22Rv1 (cell line): Measurements from ENCODE around the gene PCSK5.

Experiments
- CTCF ChIP-seq: fragments of 450-650 bp; IDR thresholded peaks from 2 replicates; pipeline ENCODE4 v1.5.1; 2017; ENCODE audit warnings: mild to moderate bottlenecking
- ZFX ChIP-seq: fragments of 450-650 bp; IDR thresholded peaks from 2 replicates; pipeline ENCODE4 v1.6.1; 2017; ENCODE audit warnings: antibody characterized with exemption, borderline replicate concordance

DNA sequence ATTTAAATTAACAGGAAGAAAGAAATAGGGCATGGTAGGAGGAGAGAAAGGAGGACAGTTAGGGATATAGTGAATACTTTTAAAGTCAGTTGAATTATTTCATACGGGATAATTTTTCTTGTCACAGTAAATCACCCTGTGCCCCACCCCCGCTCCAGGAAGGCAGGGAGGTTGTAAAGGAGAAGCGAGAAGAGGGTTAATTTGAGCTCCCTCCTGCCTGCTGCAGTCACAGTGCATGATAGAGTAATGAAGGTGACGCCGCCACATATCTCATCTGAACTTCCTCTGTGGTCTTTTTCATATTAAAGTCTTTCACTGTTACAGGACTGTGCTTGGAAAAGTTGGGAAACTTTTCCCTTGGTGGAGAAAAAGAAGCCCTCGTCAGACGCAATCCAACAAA lies 896 bp upstream of the PCSK5 start:
- TF ChIP-seq CTCF (no peak), ZFX (no peak)
